ENCODE data around the gene ADH7. TPM values are rescaled to one million over a fixed set of nuclear protein-coding genes. Genes with fewer than 3 reads are reported as not detected.

The ADH7 gene
- total RNA-seq (2014; rRNA removed; shearing (Covaris generic); ENCODE audit: low replicate concordance), result not detected in 2 replicates

- Histone ChIP-seq H3K27me3 (no peaks in the 10 kb centered on the region), H3K4me3 (no peak within 1 kb of the TSS), H3K9me3 (no peaks in the 10 kb centered on the region), H3K36me3 (no peaks in the 10 kb centered on the region)
- no peak for DNase-seq
Observed at GRCh38 chr4:99435154-99435553, at the start of gene ADH7. ADH7 (minus strand) TSS chr4:99435342; CDS start chr4:99435233, 109 bp downstream.

GRCh38 chr4:99483636-99484035 is 48.5 kb upstream of the ADH7 start:
- H3K36me3 ChIP-seq, result no peaks in the 10 kb centered on the region
- no peak for DNase-seq
- no peaks in the 10 kb centered on the region for H3K9me3 ChIP-seq
- no peak overlapping the region for H3K4me3 ChIP-seq
- no peaks in the 10 kb centered on the region for H3K27me3 ChIP-seq

- Histone ChIP-seq H3K27me3 (no peaks in the 10 kb centered on the region), H3K4me3 (no peak overlapping the region), H3K9me3 (no peaks in the 10 kb centered on the region), H3K36me3 (no peaks in the 10 kb centered on the region)
- no peak for DNase-seq
Observed at GRCh38 chr4:99473131-99473530, 38.0 kb upstream of the ADH7 start.

- Histone ChIP-seq H3K4me3 (no peak overlapping the region), H3K27me3 (no peaks in the 10 kb centered on the region), H3K9me3 (no peaks in the 10 kb centered on the region), H3K36me3 (no peaks in the 10 kb centered on the region)
- DNase-seq, result no peak
Observed at GRCh38 chr4:99471896-99472295, 36.8 kb upstream of the ADH7 start.

GRCh38 chr4:99471349-99471748 is 36.2 kb upstream of the ADH7 start:
- no peak for DNase-seq
- H3K36me3 ChIP-seq, result no peaks in the 10 kb centered on the region
- H3K4me3 ChIP-seq, result no peak overlapping the region
- H3K27me3 ChIP-seq, result no peaks in the 10 kb centered on the region
- no peaks in the 10 kb centered on the region for H3K9me3 ChIP-seq

GRCh38 chr4:99468889-99469288 is 33.7 kb upstream of the ADH7 start:
- DNase-seq, result no peak

GRCh38 chr4:99467887-99468286 is 32.7 kb upstream of the ADH7 start:
- Histone ChIP-seq H3K9me3 (no peaks in the 10 kb centered on the region), H3K36me3 (no peaks in the 10 kb centered on the region), H3K27me3 (no peaks in the 10 kb centered on the region; the same call in 1 of the 2 replicates), H3K4me3 (no peak overlapping the region)
- no peak for DNase-seq

More at GRCh38 chr4:99468889-99469288, 33.7 kb upstream of the ADH7 start:
- Histone ChIP-seq H3K36me3 (no peaks in the 10 kb centered on the region), H3K27me3 (no peaks in the 10 kb centered on the region; the same call in 1 of the 2 replicates), H3K4me3 (no peak overlapping the region), H3K9me3 (no peaks in the 10 kb centered on the region)

GRCh38 chr4:99463566-99463965 is 28.4 kb upstream of the ADH7 start:
- Histone ChIP-seq H3K4me3 (no peak overlapping the region), H3K27me3 (no peaks in the 10 kb centered on the region; the same call in 1 of the 2 replicates), H3K36me3 (no peaks in the 10 kb centered on the region), H3K9me3 (no peaks in the 10 kb centered on the region)
- no peak for DNase-seq

- DNase-seq, result peak; percentile 13
- no peaks in the 10 kb centered on the region for H3K9me3 ChIP-seq
- no peak overlapping the region for H3K4me3 ChIP-seq
- no peaks in the 10 kb centered on the region; the same call in 1 of the 2 replicates for H3K27me3 ChIP-seq
- H3K36me3 ChIP-seq, result no peaks in the 10 kb centered on the region
Observed at GRCh38 chr4:99462875-99463464, 27.8 kb upstream of the ADH7 start.

- DNase-seq, result no peak
- Histone ChIP-seq H3K36me3 (no peaks in the 10 kb centered on the region), H3K27me3 (no peaks in the 10 kb centered on the region; the same call in 1 of the 2 replicates), H3K9me3 (no peaks in the 10 kb centered on the region), H3K4me3 (no peak overlapping the region)
Observed at GRCh38 chr4:99461623-99462401, 26.7 kb upstream of the ADH7 start.

- Histone ChIP-seq H3K27me3 (no peaks in the 10 kb centered on the region), H3K9me3 (no peaks in the 10 kb centered on the region), H3K4me3 (no peak overlapping the region), H3K36me3 (no peaks in the 10 kb centered on the region)
- no peak for DNase-seq
Observed at GRCh38 chr4:99459546-99460042, 24.5 kb upstream of the ADH7 start.

GRCh38 chr4:99458911-99459447 is 23.8 kb upstream of the ADH7 start:
- Histone ChIP-seq H3K9me3 (no peaks in the 10 kb centered on the region), H3K36me3 (no peaks in the 10 kb centered on the region), H3K4me3 (no peak overlapping the region), H3K27me3 (no peaks in the 10 kb centered on the region)
- DNase-seq, result no peak

- H3K36me3 ChIP-seq, result no peaks in the 10 kb centered on the region
- no peaks in the 10 kb centered on the region for H3K9me3 ChIP-seq
- H3K4me3 ChIP-seq, result no peak overlapping the region
- DNase-seq, result no peak
- no peaks in the 10 kb centered on the region for H3K27me3 ChIP-seq
Observed at GRCh38 chr4:99457676-99458075, 22.5 kb upstream of the ADH7 start.

GRCh38 chr4:99457270-99457669 is 22.1 kb upstream of the ADH7 start:
- Histone ChIP-seq H3K4me3 (no peak overlapping the region), H3K36me3 (no peaks in the 10 kb centered on the region), H3K9me3 (no peaks in the 10 kb centered on the region), H3K27me3 (no peaks in the 10 kb centered on the region)
- no peak for DNase-seq

- no peak overlapping the region for H3K4me3 ChIP-seq
- no peaks in the 10 kb centered on the region for H3K27me3 ChIP-seq
- no peaks in the 10 kb centered on the region for H3K9me3 ChIP-seq
- no peak for DNase-seq
- H3K36me3 ChIP-seq, result no peaks in the 10 kb centered on the region
Observed at GRCh38 chr4:99447513-99447912, 12.4 kb upstream of the ADH7 start.

- no peaks in the 10 kb centered on the region for H3K27me3 ChIP-seq
- DNase-seq, result no peak
Observed at GRCh38 chr4:99447079-99447478, 11.9 kb upstream of the ADH7 start.

GRCh38 chr4:99438405-99438780 is 3.3 kb upstream of the ADH7 start:
- Histone ChIP-seq H3K9me3 (no peaks in the 10 kb centered on the region), H3K36me3 (no peaks in the 10 kb centered on the region), H3K4me3 (no peak overlapping the region), H3K27me3 (no peaks in the 10 kb centered on the region)
- DNase-seq, result no peak

More at GRCh38 chr4:99447079-99447478, 11.9 kb upstream of the ADH7 start:
- Histone ChIP-seq H3K9me3 (no peaks in the 10 kb centered on the region), H3K4me3 (no peak overlapping the region), H3K36me3 (no peaks in the 10 kb centered on the region)
